GM18861 (cell line): ENCODE measurements around the gene DPM3.
"Not testable (repeated sequence)": the region's sequence is repeated elsewhere in the genome, so short reads cannot be mapped to it uniquely, and the experiment has no call there.

ENCODE experiments used
- ATAC-seq: cut with Tn5 transposase; IDR thresholded peaks from one replicate; pipeline ENCODE4 v1.9.1; 2021; ENCODE audit not compliant: unreplicated experiment

Gene DPM3

GRCh38 chr1:155162631-155163030 lies 22.3 kb upstream of the DPM3 start:
- ATAC-seq = not testable (repeated sequence)

DNA sequence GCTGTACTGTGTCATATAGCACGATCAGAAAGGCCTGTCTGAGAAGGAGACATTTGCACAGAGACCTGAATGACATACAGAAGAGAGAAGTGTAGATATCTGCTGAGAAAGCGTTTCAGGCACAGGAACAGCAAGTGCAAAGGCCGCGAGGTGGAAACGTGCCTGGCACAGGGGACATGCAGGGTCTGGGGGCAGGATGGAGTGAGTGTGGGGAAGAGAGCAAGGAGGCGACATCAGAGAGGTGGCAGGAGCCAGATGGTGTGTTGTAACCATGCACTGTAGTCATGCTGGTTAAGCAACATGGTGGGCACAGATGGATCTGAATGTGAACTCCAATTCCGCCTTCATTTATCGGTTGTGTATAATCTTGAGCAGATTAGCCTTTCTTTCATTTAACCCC lies 19.8 kb upstream of the DPM3 start:
- no peak for ATAC-seq

- ATAC-seq = no peak
These were observed 18.7 kb upstream of the DPM3 start for GRCh38 chr1:155158991-155159390.

DNA sequence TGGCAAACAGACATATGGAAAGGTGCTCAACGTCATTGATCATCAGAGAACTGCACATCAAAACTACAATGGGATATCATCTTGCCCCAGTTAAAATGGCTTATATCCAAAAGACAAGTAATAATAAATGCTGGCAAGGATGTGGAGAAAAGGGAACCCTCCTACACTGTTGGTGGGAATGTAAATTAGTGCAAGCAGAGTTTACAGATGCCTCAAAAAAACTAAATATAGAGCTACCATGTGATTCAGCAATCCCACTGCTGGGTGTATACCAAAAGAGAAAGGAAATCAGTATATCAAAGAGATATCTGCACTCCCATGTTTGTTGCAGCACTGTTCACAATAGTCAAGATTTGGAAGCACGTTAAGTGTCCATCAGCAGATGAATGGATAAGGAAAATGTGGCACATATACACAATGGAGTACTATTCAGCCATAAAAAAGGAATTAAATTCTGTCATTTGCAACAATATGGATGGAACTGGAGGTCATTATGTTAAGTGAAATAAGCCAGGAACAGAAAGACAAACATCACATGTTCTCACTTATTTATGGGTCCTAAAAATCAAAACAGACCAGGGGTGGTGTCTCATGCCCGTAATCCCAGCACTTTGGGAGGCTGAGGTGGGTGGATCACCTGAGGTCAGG lies 15.8 kb upstream of the DPM3 start:
- not testable (repeated sequence) for ATAC-seq

GRCh38 chr1:155145491-155145890 lies 5.2 kb upstream of the DPM3 start:
- ATAC-seq = no peak

DNA sequence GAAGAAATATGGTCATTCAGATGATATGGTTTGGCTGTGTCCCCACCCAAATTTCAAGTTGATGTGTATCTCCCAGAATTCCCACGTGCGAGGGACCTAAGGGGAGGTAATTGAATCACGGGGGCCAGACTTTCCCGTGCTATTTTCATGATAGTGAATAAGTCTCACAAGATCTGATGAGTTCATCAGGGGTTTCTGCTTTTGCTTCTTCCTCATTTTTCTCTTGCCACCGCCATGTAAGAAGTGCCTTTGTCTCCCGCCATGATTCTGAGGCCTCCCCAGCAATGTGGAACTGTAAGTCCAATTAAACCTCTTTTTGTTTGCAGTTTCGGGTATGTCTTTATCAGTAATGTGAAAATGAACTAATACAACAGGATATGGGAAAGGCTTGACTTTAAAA lies 1.4 kb upstream of the DPM3 start:
- ATAC-seq = no peak

DNA sequence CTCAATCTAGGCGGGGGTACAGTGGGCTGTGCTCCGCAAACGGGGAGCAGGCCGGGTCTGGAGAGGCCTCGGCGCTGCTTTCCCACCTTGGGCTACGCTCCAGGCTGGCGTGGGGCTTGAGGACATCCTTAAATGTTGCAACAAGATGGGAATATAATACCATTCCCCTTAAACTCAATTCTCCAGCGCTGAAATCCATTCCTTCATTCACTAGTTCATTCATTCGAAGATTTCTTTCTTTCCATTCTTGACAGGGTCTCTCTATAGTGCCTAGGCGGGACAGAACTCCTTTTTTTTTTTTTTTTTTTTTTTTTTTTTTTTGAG lies 261 bp upstream of the DPM3 start:
- no peak for ATAC-seq

DNA sequence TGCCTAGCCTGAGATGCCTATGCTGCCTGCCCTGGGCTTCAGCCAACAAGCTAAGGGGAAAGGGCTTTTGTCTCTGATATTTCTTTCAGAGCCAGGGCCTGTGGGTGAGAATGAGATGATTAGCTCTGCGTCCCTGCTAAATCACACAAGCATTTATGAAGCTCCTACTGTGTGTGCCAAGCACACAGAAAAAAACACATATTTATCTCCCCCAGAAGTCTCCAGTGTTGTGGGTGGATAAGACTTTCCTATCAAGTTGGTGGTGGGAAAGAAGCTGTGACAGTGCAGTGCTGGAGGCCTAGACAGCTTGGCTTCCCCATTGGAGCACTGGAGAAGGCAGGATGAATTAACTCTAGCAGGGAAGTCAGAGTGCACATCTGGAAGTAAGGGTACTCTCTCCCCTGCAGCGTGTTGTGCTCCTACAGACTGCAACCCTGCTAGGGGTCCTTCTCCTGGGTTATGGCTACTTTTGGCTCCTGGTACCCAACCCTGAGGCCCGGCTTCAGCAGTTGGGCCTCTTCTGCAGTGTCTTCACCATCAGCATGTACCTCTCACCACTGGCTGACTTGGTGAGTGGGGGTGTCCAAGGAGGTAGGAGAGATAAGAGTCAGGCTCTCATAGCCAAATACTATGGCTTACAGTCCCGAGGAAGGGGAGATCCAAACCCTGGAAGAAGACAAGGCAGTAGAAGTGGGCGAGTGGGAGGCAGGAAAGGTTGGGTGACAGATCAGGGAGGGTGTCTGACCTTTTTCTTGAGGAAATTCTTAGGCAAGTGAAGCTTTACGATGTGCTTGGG lies 3.0 kb downstream of the DPM3 start:
- no peak for ATAC-seq

DNA sequence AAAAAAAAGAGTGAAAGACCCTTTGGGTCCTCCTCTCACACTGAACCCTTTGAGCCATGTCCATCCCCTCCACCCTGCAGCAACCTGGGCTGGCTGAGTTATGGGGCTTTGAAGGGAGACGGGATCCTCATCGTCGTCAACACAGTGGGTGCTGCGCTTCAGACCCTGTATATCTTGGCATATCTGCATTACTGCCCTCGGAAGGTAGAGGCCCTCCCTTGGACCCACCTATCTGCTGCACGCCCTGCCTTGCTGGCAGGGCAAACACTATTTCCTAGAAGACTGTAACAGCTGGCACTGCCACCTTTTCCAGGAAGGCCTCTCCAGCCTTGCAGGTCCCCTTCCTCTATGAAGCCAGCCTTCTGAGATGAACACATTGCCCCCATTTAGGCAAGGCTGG lies 3.6 kb downstream of the DPM3 start:
- no peak for ATAC-seq

- peak; percentile 51 for ATAC-seq
These were observed 4.8 kb downstream of the DPM3 start, which contains the start of gene SLC50A1 for GRCh38 chr1:155135415-155136028. Gene SLC50A1, plus strand, starts transcription at chr1:155135852. Its CDS starts 60 bp downstream, at chr1:155135912.

- no peak for ATAC-seq
These were observed 5.4 kb downstream of the DPM3 start for GRCh38 chr1:155134880-155135414.

GRCh38 chr1:155134322-155134721 lies 6.0 kb downstream of the DPM3 start:
- no peak for ATAC-seq

DNA sequence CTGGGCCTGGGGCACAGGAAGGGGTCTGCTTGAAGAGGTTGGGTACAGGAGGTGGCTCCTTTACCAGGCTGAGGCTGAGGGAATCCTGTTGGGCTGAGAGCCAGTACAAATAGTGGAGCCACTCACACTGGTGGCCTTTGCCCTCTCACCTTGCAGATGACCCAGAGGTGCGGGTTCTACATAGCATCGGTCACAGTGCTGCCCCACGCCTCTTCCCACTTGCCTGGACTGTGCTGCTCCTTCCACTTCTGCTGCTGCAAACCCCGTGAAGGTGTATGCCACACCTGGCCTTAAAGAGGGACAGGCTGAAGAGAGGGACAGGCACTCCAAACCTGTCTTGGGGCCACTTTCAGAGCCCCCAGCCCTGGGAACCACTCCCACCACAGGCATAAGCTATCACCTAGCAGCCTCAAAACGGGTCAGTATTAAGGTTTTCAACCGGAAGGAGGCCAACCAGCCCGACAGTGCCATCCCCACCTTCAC lies 6.5 kb downstream of the DPM3 start:
- ATAC-seq = no peak

GRCh38 chr1:155131856-155132255 lies 8.5 kb downstream of the DPM3 start:
- ATAC-seq = no peak

DNA sequence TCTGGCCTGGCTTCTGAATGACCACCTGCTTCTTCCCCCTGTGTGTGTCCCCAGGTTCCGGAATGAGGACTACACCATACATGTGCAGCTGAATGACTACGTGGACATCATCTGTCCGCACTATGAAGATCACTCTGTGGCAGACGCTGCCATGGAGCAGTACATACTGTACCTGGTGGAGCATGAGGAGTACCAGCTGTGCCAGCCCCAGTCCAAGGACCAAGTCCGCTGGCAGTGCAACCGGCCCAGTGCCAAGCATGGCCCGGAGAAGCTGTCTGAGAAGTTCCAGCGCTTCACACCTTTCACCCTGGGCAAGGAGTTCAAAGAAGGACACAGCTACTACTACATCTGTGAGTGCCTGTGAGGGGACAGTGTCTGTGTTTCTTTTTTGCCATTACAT lies 9.0 kb downstream of the DPM3 start:
- ATAC-seq = no peak

- no peak for ATAC-seq
These were observed 9.9 kb downstream of the DPM3 start for GRCh38 chr1:155130272-155131006.

- no peak for ATAC-seq
These were observed 11.4 kb downstream of the DPM3 start for GRCh38 chr1:155128755-155129473.

DNA sequence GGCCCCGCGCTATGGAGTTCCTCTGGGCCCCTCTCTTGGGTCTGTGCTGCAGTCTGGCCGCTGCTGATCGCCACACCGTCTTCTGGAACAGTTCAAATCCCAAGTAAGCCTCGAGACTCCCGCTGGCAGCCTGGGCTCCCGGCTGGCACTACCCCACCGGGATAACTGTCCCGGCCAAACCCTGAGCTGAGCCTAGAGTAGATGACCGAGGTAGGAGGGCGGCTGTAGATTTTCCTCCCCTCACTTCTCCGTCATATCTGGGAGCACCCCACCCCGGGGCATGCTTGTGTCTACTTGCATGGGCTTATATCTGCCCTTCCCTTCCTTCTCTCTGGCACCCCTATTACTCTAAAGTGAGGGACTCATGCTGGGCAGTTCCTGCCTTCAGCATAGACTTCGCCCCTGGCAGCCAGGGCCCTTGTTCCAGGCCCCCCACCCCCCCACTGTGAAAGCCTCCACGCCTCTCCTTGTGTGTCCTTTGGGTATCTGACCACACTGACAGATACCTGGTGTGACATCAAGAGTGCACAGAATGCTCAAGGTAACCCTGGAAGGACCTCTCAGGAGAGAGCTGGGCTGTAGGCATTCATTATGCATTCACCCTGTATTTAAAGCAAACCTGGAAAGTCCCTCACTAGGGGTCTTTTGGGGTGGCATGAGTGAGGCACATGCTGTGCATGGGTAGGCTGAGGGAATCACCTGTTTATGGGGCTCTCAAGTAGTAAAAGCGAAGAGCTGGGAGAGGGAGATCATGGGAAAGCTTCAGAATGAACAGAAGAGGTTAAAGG lies 12.2 kb downstream of the DPM3 start:
- no peak for ATAC-seq

DNA sequence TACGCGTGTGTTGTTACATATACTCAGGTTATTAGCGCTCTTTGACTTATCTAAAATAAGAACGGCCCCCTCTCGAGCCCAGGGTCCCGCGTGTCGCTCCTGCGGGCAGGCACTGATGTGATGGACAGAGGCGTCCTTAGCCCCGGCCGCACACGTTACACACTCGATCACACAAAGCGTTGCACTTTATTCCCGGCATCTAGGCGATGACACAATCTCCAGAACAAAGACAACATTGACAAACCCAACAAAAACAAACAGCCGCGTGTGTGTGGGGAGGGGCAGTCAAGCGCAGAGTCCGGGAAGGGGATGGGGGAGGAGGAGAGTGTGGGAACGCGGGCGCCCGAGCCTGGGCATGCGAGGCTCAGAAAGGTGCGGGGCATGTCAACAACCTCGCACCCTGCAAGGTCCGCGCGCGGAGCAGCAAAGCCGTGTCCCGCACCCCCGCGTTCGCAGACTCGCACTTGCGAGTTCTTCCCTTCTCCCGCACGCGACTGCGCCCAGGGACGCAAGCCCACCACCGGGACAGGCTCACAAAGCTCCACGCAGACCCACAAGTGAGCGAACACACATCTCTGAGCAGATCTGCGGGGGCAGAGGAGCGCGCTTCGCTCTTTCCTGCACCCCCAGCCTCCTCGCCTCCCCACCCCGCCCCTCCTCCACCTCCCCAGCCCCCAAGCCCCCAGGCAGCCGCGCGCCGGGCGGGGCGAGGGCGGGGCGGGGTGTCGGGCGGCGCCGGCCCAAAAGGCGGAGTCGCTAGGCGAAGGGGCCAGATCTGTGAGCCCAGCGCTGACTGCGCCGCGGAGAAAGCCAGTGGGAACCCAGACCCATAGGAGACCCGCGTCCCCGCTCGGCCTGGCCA lies 13.0 kb downstream of the DPM3 start, which contains the start of gene EFNA1:
Gene EFNA1, plus strand, starts transcription at position 772 of the 862 bp plus-strand sequence. CDS start 102 bp downstream, outside the sequence.
- ATAC-seq = no peak
